ENCODE measurements around the gene ACKR1.

The ACKR1 gene

GRCh38 chr1:159229260-159229885, 24.7 kb downstream of the ACKR1 start:
- Histone ChIP-seq H3K27me3 (replicated peaks; ENCODE audit: control insufficient read depth, insufficient read depth, low read length) (peaks cover 15% of the 10 kb centered on the region), H3K9me3 (ENCODE audit: control insufficient read depth, low read length) (no peaks in the 10 kb centered on the region), H3K9ac (ENCODE audit: low read length) (no peak overlapping the region), H3K4me3 (ENCODE audit: low read length) (no peak overlapping the region), H3K36me3 (ENCODE audit: control insufficient read depth, insufficient read depth, low read length, severe bottlenecking) (no peaks in the 10 kb centered on the region), H3K4me1 (ENCODE audit: control insufficient read depth, insufficient read depth, low read length) (no peaks in the 10 kb centered on the region)
- no peak for DNase-seq (ENCODE audit: low read depth)

GRCh38 chr1:159229896-159230295, 25.2 kb downstream of the ACKR1 start:
- Histone ChIP-seq H3K4me3 (ENCODE audit: low read length) (no peak overlapping the region), H3K9ac (ENCODE audit: low read length) (no peak overlapping the region)
- no peak for DNase-seq (ENCODE audit: low read depth)

GRCh38 chr1:159239551-159240220, 35.0 kb downstream of the ACKR1 start:
- H3K27me3 ChIP-seq (replicated peaks; ENCODE audit: control insufficient read depth, insufficient read depth, low read length) = no peaks in the 10 kb centered on the region

More at GRCh38 chr1:159229896-159230295, 25.2 kb downstream of the ACKR1 start:
- Histone ChIP-seq H3K27me3 (replicated peaks; ENCODE audit: control insufficient read depth, insufficient read depth, low read length) (peaks cover 9% of the 10 kb centered on the region), H3K4me1 (ENCODE audit: control insufficient read depth, insufficient read depth, low read length) (no peaks in the 10 kb centered on the region), H3K9me3 (ENCODE audit: control insufficient read depth, low read length) (no peaks in the 10 kb centered on the region), H3K36me3 (ENCODE audit: control insufficient read depth, insufficient read depth, low read length, severe bottlenecking) (no peaks in the 10 kb centered on the region)

GRCh38 chr1:159247266-159247665, 42.6 kb downstream of the ACKR1 start:
- Histone ChIP-seq H3K4me3 (ENCODE audit: low read length) (no peak overlapping the region), H3K9ac (ENCODE audit: low read length) (no peak overlapping the region), H3K4me1 (ENCODE audit: control insufficient read depth, insufficient read depth, low read length) (no peaks in the 10 kb centered on the region), H3K36me3 (ENCODE audit: control insufficient read depth, insufficient read depth, low read length, severe bottlenecking) (no peaks in the 10 kb centered on the region), H3K27me3 (replicated peaks; ENCODE audit: control insufficient read depth, insufficient read depth, low read length) (no peaks in the 10 kb centered on the region), H3K9me3 (ENCODE audit: control insufficient read depth, low read length) (peaks cover 23% of the 10 kb centered on the region)
- no peak for DNase-seq (ENCODE audit: low read depth)

More at GRCh38 chr1:159239551-159240220, 35.0 kb downstream of the ACKR1 start:
- H3K9ac ChIP-seq (ENCODE audit: low read length) = no peak overlapping the region
- H3K9me3 ChIP-seq (ENCODE audit: control insufficient read depth, low read length) = peaks cover 12% of the 10 kb centered on the region
- H3K36me3 ChIP-seq (ENCODE audit: control insufficient read depth, insufficient read depth, low read length, severe bottlenecking) = no peaks in the 10 kb centered on the region
- no peak for DNase-seq (ENCODE audit: low read depth)
- no peaks in the 10 kb centered on the region for H3K4me1 ChIP-seq (ENCODE audit: control insufficient read depth, insufficient read depth, low read length)
- H3K4me3 ChIP-seq (ENCODE audit: low read length) = no peak overlapping the region

- Histone ChIP-seq H3K9me3 (ENCODE audit: control insufficient read depth, low read length) (peaks cover 17% of the 10 kb centered on the region), H3K27me3 (replicated peaks; ENCODE audit: control insufficient read depth, insufficient read depth, low read length) (no peaks in the 10 kb centered on the region), H3K36me3 (ENCODE audit: control insufficient read depth, insufficient read depth, low read length, severe bottlenecking) (no peaks in the 10 kb centered on the region), H3K4me3 (ENCODE audit: low read length) (no peak overlapping the region), H3K9ac (ENCODE audit: low read length) (no peak overlapping the region), H3K4me1 (ENCODE audit: control insufficient read depth, insufficient read depth, low read length) (no peaks in the 10 kb centered on the region)
- DNase-seq (ENCODE audit: low read depth) = no peak
These were observed 43.6 kb downstream of the ACKR1 start for GRCh38 chr1:159248311-159248710.

GRCh38 chr1:159250638-159251216, 46.1 kb downstream of the ACKR1 start:
- no peak overlapping the region for H3K4me3 ChIP-seq (ENCODE audit: low read length)
- H3K27me3 ChIP-seq (replicated peaks; ENCODE audit: control insufficient read depth, insufficient read depth, low read length) = no peaks in the 10 kb centered on the region
- no peaks in the 10 kb centered on the region for H3K36me3 ChIP-seq (ENCODE audit: control insufficient read depth, insufficient read depth, low read length, severe bottlenecking)
- no peaks in the 10 kb centered on the region for H3K4me1 ChIP-seq (ENCODE audit: control insufficient read depth, insufficient read depth, low read length)
- no peak for DNase-seq (ENCODE audit: low read depth)
- no peak overlapping the region for H3K9ac ChIP-seq (ENCODE audit: low read length)
- H3K9me3 ChIP-seq (ENCODE audit: control insufficient read depth, low read length) = peaks cover 13% of the 10 kb centered on the region
